HL-60 (cell line): Measurements from ENCODE around the gene TRMT5.

ENCODE experiments used
- CTCF ChIP-seq: IDR thresholded peaks from one replicate; pipeline ENCODE4 v1.5.1; 2011; ENCODE audit warnings: low read length, control low read depth, inconsistent platforms; ENCODE audit not compliant: insufficient read depth
- POLR2AphosphoS5 ChIP-seq: IDR thresholded peaks from 2 replicates; pipeline ENCODE4 v1.6.1; 2012; ENCODE audit warnings: low read depth
- REST ChIP-seq: IDR thresholded peaks from 2 replicates; pipeline ENCODE4 v1.6.1; 2012; ENCODE audit warnings: low read depth; ENCODE audit not compliant: insufficient replicate concordance
- SPI1 ChIP-seq: IDR thresholded peaks from 2 replicates; pipeline ENCODE4 v1.6.1; 2012; ENCODE audit warnings: low read depth, mild to moderate bottlenecking, borderline replicate concordance

GRCh38 chr14:60956632-60957031 is 24.2 kb downstream of the TRMT5 start:
- TF ChIP-seq CTCF (no peak), POLR2AphosphoS5 (no peak), REST (no peak), SPI1 (no peak)
